Ishikawa (cell line): Measurements from ENCODE around the gene CEP63.

Experiments
- CEBPB ChIP-seq: IDR thresholded peaks from 2 replicates; pipeline ENCODE4 v1.6.1; 2012
- CREB1 ChIP-seq: IDR thresholded peaks from 2 replicates; pipeline ENCODE4 v1.6.1; 2012; ENCODE audit warnings: low read depth
- EGR1 ChIP-seq: IDR thresholded peaks from 2 replicates; pipeline ENCODE4 v1.6.1; 2012
- EP300 ChIP-seq: IDR thresholded peaks from 2 replicates; pipeline ENCODE4 v1.6.1; 2012; ENCODE audit warnings: borderline replicate concordance
- FOXM1 ChIP-seq: IDR thresholded peaks from 2 replicates; pipeline ENCODE4 v1.6.1; 2012; ENCODE audit warnings: low read depth, borderline replicate concordance
- MAX ChIP-seq: IDR thresholded peaks from 2 replicates; pipeline ENCODE4 v1.6.1; 2012
- NFIC ChIP-seq: IDR thresholded peaks from 2 replicates; pipeline ENCODE4 v1.6.1; 2012
- RAD21 ChIP-seq: IDR thresholded peaks from 2 replicates; pipeline ENCODE4 v1.6.1; 2012; ENCODE audit warnings: low read depth
- REST ChIP-seq: IDR thresholded peaks from 2 replicates; pipeline ENCODE4 v1.6.1; 2012; ENCODE audit warnings: low read depth, mild to moderate bottlenecking
- TAF1 ChIP-seq: IDR thresholded peaks from 2 replicates; pipeline ENCODE4 v1.6.1; 2012; ENCODE audit warnings: low read depth, mild to moderate bottlenecking
- TCF12 ChIP-seq: IDR thresholded peaks from 2 replicates; pipeline ENCODE4 v1.6.1; 2012; ENCODE audit warnings: low read depth
- TEAD4 ChIP-seq: IDR thresholded peaks from 2 replicates; pipeline ENCODE4 v1.6.1; 2012
- USF1 ChIP-seq: IDR thresholded peaks from 2 replicates; pipeline ENCODE4 v1.6.1; 2012
- YY1 ChIP-seq: IDR thresholded peaks from 2 replicates; pipeline ENCODE4 v1.6.1; 2012; ENCODE audit warnings: low read depth
- ZBTB7A ChIP-seq: IDR thresholded peaks from 2 replicates; pipeline ENCODE4 v1.6.1; 2012; ENCODE audit warnings: low read depth

Gene CEP63

GRCh38 chr3:134552784-134553183 lies 66.9 kb downstream of the CEP63 start:
- TF ChIP-seq USF1 (no peak), TCF12 (no peak), RAD21 (no peak), YY1 (no peak), CREB1 (no peak), NFIC (no peak), EP300 (no peak), TAF1 (no peak), TEAD4 (no peak)

- no peak for TF ChIP-seq TEAD4
- TF ChIP-seq NFIC: no peak
- no peak for TF ChIP-seq CREB1
- no peak for TF ChIP-seq RAD21
Measured at GRCh38 chr3:134559591-134559990, 73.7 kb downstream of the CEP63 start.

GRCh38 chr3:134562055-134562454 lies 76.2 kb downstream of the CEP63 start:
- TF ChIP-seq CEBPB (no peak), ZBTB7A (no peak), EP300 (no peak), USF1 (no peak), REST (no peak)

GRCh38 chr3:134563601-134564000 lies 77.7 kb downstream of the CEP63 start:
- TF ChIP-seq TCF12: no peak
- TF ChIP-seq CEBPB: no peak
- TF ChIP-seq EGR1: no peak
- no peak for TF ChIP-seq RAD21
- no peak for TF ChIP-seq MAX
- no peak for TF ChIP-seq FOXM1
- no peak for TF ChIP-seq NFIC
- no peak for TF ChIP-seq ZBTB7A
- no peak for TF ChIP-seq EP300
- TF ChIP-seq USF1: no peak
- TF ChIP-seq TAF1: no peak
- TF ChIP-seq REST: no peak
- TF ChIP-seq TEAD4: no peak
- no peak for TF ChIP-seq CREB1

GRCh38 chr3:134564991-134565390 lies 79.1 kb downstream of the CEP63 start:
- TF ChIP-seq NFIC (no peak), EGR1 (no peak), TAF1 (no peak), EP300 (no peak), FOXM1 (no peak), MAX (no peak), USF1 (no peak), REST (no peak), ZBTB7A (no peak), CEBPB (no peak), TEAD4 (no peak), YY1 (no peak), TCF12 (no peak), RAD21 (no peak), CREB1 (no peak)
